ENCODE results near the gene CXCL17.

DNA sequence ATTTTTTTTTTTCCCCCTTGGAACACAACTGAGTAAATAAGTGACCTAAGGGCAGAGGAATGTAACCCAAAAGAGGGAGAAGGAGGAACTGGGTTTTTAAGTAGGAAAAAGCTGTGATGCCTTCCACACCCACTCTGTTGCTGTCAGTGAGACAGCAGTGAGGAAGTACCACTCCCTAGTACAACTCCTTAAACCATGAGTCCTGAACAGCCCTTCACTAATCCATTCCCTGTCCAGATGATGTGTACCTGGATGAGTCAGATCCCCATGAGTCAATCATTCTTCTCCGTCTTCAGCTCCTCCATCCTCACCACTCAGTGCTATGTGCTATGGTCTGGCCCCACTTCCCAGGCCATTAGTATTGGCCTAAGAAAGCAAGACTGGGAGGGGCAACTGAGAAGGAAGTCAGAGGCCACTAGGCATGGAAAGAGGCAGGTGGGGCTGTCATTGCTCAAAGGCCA lies 12.9 kb upstream of the CXCL17 start:
- TF ChIP-seq, protein P1, sequence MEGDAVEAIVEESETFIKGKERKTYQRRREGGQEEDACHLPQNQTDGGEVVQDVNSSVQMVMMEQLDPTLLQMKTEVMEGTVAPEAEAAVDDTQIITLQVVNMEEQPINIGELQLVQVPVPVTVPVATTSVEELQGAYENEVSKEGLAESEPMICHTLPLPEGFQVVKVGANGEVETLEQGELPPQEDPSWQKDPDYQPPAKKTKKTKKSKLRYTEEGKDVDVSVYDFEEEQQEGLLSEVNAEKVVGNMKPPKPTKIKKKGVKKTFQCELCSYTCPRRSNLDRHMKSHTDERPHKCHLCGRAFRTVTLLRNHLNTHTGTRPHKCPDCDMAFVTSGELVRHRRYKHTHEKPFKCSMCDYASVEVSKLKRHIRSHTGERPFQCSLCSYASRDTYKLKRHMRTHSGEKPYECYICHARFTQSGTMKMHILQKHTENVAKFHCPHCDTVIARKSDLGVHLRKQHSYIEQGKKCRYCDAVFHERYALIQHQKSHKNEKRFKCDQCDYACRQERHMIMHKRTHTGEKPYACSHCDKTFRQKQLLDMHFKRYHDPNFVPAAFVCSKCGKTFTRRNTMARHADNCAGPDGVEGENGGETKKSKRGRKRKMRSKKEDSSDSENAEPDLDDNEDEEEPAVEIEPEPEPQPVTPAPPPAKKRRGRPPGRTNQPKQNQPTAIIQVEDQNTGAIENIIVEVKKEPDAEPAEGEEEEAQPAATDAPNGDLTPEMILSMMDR (IDR thresholded peaks at IDR 0.05; ENCODE audit: insufficient read depth, low read depth, low read length): no peak
- TF ChIP-seq EZH2 (IDR thresholded peaks at IDR 0.05; ENCODE audit: insufficient read depth, low read length): no peak
